HG03097 (cell line): ENCODE measurements around the gene COL4A2.

Experiments used
- ATAC-seq: cut with Tn5 transposase; IDR thresholded peaks from one replicate; pipeline ENCODE4 v1.9.1; 2021; ENCODE audit not compliant: unreplicated experiment, low FRiP score

Gene COL4A2

DNA sequence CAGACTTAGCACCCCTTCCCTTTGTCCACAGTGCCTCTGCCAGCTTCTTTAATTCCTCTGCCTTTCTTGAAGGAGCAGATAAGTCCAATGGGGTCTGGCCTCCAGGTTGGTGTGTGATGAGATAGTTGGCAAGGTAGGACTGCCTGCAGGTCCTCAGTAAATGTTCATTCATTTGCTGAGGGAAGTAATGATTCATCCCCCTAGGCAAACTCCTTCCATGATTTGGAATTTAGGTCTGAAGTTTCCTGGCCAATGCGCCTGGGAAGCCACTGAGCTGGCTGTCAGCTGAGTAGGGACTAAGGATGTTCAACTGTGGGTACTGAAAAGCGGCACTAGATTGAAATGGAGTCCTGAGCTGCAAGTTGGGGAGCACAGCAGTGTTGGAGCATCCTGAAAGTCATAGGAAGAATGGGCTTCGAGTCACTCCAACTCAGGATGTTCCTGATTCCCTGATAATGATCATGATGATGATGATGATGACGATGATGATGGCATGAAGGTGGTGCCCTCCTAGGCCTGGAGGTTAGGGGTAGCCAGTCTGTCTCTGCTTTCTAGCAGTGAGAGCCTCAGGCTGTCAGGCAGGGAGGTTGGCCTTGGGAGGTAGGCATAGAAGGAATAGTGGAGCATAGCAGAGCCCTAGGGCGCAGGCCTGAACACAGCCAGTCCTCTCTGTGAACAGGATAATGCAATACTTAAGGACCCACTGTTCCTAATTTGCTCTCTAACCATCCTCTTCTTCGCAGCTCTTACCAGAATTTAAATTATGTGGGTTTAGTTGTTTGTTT, 44.7 kb downstream of the COL4A2 start:
- ATAC-seq: no peak

DNA sequence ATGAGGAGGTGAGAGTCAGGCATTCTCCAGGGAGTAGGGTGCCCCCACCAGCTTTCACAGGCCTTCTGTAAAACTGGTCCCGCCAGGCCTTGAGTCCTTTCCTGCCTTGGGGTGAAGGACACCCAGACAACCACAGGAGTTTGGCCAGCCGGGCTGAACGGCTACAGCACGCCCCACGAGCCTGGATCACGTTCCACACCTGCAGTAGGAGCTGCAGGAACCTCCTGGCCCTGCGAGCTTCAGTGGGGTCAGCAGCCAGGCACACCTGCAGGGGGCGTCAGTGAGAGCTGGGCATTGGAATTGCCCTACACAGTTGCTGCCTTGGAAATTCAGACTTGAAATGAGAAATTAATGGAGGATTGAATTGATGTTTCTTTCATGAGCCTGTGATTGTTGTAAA, 45.7 kb downstream of the COL4A2 start:
- no peak for ATAC-seq

DNA sequence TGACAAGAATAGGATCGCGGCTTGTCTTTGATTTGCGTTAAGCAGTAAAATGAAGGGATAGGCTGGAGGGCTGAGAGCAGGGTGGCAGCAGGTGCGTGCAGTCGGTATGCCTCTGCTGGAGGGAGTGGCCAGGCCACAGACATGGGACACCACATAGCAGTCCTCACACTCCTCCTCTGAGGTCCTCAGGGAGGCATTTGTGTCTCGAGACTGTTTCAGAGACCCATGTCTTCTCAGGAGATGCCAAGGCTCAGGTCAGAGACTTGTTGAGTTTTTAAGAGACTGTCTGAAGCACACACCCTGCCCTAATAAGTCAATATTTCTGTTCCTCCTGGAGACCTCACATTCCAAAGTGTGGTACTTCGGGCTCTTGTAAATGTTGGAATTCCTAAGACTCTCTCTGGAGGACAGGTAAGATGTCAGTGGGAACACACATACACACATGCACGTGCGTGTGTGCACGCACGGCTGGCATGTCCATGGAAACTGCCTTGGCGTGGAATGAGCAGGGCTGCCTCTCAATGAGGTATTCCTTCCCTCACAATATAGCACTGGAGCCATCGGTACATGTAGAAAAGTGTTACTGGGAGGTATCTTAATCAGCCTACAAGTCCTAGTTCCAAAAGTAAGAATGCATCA, 46.4 kb downstream of the COL4A2 start:
- no peak for ATAC-seq

- ATAC-seq: no peak
These were observed 47.1 kb downstream of the COL4A2 start for GRCh38 chr13:110354123-110354627.

- ATAC-seq: no peak
These were observed 47.8 kb downstream of the COL4A2 start for GRCh38 chr13:110354715-110355473.

DNA sequence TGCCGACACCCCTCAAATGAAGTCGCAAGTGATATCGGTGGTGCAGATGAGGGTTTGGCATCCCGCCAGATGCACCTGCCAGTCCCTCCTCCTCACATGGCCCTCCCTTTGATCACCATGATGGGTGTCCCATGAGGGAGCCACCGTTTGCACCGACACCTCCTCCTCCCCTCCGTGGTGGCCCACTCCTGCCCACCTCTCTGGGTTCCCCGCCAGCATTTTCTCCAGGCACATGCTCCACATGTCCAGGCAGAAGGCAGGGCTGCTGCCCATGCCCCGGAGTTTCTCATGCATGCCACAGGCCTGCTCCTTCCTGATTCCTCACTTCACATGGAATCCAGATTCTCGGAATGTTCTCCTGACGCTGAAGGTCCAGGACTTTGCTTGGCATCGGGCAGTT, 49.3 kb downstream of the COL4A2 start:
- ATAC-seq: no peak

- no peak for ATAC-seq
These were observed 51.3 kb downstream of the COL4A2 start for GRCh38 chr13:110358381-110358780.

DNA sequence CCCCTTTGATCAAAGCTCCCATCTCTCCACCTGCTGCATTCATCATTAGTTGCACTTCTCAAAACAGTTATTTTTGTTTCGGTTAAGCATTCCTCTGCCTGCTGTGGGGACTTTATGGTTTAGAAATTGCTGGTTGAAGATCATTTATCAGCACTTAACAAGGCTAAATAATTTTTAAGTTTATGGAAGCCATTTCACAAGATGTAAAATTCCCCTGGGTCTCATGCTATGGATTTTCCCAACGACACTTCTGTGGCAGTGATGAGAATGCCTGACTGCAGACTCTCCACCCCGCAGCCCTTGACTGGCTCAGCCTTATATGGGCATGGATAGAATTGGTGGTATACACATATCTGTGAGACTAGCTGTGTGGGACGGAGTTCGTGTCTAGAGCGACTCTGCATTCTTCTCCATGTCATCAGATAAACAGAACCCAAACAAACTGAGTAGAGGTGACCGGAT, 52.8 kb downstream of the COL4A2 start:
- ATAC-seq: no peak

GRCh38 chr13:110360598-110360997, 53.5 kb downstream of the COL4A2 start:
- no peak for ATAC-seq

GRCh38 chr13:110361365-110361911, 54.4 kb downstream of the COL4A2 start:
- ATAC-seq: no peak

DNA sequence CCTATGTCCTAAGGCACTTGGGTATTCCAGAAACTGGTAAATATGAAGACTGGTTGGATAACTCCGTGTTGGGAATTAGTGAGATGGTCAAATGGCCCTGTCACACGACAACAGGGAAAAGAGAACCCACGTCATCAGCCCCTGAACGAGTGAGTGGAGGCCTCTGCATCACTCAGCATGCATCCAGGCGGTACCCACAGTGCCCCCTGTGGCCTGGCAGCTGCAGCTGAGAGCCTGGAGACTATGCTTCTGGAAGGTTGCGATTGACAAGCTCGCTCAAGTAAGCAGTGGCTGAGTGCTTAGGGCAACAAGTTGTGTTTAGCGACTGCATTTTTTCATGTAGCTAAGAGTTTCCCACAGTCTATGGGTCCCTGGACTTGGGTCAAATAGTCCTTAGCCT, 55.9 kb downstream of the COL4A2 start:
- no peak for ATAC-seq

GRCh38 chr13:110364081-110364480, 57.0 kb downstream of the COL4A2 start:
- no peak for ATAC-seq

- ATAC-seq: no peak
These were observed 58.8 kb downstream of the COL4A2 start for GRCh38 chr13:110365876-110366275.

GRCh38 chr13:110366733-110367132, 59.6 kb downstream of the COL4A2 start:
- ATAC-seq: no peak

- no peak for ATAC-seq
These were observed 60.5 kb downstream of the COL4A2 start for GRCh38 chr13:110367620-110368019.

- ATAC-seq: no peak
These were observed 61.3 kb downstream of the COL4A2 start for GRCh38 chr13:110368408-110368807.

DNA sequence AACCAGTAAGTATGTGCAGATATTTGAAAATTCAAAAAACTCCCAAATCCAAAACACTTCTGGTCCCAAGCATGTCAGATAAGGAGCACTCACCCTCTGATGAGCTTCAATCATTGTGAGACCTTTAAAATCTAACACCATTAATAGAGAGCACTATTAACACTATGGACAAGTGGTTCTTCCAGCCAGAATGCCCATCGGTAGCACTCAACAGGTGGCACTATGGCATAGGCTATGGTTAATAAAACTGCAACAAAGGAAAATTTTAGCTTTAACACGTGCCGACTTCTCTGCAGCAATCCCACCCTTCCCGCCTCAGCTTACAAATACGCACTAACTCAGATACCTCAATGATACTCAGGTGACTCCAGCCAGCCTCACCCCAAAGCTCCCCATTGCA, 62.3 kb downstream of the COL4A2 start:
- ATAC-seq: no peak

GRCh38 chr13:110371550-110372465, 64.7 kb downstream of the COL4A2 start:
- ATAC-seq: peak; percentile 80

DNA sequence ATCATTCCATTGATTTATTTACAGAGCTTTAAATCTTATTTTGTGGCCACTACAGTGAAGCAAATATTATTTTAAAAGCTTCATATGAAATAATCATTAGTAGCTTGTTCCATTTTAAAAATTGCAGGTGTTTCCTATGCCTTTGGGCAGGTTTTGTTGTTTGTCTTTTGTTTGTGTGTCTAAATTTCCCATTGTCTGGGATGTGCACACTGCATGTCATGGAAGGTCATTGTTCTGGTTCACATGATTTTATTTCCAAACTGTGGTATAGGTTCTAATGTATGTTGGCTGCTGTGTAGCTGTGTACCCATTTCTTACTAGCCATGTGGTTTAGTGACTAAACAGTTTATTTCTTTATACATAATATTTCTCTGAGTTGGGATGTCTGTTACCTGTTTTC, 65.6 kb downstream of the COL4A2 start:
- no peak for ATAC-seq

DNA sequence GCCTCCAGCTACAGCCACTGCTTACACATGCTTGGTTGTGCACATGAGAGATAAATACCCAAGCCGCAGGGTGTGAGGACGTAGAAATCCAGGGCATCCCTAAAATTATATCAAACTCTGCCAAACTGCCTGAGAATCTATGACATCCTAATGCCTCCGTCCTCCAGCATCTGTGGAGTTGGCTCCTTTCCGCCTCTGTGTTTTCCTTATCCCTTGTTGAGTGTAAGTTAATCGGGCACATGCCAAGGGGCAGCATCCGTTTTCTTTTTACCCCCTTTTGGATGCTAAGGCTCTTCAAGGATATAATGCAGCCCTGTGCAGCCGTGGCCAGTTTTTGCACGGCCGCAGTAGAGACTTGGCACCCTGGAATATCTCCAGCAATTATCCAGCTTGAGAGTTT, 66.5 kb downstream of the COL4A2 start:
- no peak for ATAC-seq
